Activated T-cell treated with anti-CD3 and anti-CD28 coated beads for 48 hours (primary cell): ENCODE measurements around the gene UGT1A4.
"Not testable (repeated sequence)": the region's sequence is repeated elsewhere in the genome, so short reads cannot be mapped to it uniquely, and the experiment has no call there.

Experiments
- DNase-seq: peaks from one replicate; pipeline ENCODE4 v3.0.0-alpha.2; 2020; ENCODE audit warnings: low read depth

The UGT1A4 gene

DNA sequence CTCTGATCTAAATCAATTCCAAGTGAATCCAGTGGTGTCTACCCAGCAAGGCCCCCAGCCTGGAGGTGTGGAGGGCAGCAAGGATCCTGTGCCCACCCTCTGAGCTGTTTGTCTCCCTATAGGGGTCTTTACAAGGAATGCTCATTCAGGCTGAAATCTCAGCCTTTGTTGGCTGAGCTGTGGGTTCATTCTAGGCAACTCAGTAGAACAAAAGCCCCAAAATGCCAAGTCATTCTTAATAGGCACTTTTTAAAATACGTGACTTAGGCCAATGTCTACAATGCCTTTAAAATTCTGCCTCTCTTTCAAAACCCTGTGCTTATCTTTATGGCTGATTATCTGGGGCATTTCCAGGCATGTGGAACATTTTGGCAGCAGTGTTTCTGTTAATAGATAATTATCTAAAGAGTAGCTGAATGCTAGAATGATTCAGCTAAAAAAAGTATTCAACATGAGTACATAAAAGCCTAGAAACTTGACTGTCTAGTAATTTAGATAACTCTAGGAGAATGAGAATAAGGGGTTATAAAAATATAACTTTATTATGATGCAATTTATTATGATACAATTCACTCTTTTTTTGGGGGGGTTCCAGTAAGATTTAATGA is 18.4 kb upstream of the UGT1A4 start:
- DNase-seq, result no peak

DNA sequence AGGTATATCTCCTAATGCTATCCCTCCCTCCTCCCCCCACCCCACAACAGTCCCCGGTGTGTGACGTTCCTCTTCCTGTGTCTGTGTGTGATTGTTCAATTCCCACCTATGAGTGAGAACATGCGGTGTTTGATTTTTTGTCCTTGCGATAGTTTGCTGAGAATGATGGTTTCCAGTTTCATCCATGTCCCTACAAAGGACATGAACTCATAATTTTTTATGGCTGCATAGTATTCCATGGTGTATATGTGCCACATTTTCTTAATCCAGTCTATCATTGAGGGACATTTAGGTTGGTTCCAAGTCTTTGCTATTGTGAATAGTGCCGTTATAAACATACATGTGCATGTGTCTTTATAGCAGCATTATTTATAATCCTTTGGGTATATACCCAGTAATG is 17.7 kb upstream of the UGT1A4 start:
- DNase-seq, result not testable (repeated sequence)

DNA sequence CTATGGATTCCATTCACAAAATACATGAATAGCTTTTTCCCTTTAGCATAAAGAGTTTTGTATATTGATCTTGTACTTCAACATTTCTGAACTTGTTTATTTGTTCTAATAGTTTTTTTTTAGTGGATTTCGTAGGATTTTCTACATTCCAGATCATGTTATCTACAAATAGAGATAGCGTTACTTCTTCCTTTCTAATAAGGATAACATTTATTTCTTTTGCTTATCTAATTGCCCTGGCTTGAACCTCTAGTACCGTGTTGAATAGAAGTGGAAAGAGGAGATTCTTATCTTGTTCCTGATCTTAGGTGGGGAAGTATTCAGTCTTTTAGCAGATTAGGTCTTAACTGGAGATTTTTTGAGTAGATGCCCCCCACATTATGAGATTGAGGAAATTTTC is 16.3 kb upstream of the UGT1A4 start:
- no peak for DNase-seq

DNA sequence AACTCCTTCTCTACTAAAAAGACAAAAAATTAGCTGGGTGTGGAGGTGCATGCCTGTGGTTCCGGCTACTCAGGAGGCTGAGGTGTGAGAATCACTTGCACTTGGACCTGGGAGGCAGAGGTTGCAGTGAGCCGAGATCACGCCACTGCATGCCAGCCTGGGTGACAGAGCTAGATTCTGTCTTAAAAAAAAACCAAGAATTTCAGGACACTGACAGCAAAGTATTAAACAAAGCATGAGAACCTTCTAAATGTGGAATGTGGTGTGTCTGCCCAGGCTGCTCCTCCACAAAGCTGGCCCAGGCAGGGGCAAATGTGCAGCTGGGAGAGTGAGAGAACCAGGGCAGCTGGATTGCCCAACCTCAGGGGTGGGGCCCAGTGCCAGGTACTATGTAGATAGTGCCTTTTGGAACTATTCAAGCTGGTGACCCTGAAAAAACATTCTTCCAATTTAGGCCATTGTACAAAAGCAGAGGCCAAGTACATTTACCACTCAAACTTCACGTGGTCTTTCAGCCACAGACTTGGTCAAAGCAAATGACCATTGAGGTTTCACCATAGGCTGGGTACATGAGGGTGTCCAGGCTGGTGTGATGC is 12.5 kb upstream of the UGT1A4 start:
- no peak for DNase-seq

DNA sequence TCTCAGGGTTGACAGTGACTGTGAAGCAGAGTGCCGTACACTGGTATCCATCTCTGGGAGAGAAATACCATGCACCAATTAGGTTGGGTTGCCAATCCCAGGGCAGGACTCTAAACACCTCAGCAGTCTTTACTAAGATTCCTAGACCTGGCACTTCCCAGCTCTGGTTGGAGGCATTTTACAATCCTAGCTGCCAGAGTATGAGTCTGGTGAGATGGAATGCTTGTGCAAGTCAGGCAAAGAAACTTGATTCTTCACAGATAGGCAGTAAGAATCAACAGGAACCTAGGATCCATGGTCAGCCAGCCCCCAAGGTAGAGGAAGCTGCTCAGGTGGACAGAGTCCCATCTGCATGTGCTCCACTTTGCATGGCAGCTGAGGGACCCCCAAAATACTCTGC is 11.8 kb upstream of the UGT1A4 start:
- DNase-seq, result no peak

DNA sequence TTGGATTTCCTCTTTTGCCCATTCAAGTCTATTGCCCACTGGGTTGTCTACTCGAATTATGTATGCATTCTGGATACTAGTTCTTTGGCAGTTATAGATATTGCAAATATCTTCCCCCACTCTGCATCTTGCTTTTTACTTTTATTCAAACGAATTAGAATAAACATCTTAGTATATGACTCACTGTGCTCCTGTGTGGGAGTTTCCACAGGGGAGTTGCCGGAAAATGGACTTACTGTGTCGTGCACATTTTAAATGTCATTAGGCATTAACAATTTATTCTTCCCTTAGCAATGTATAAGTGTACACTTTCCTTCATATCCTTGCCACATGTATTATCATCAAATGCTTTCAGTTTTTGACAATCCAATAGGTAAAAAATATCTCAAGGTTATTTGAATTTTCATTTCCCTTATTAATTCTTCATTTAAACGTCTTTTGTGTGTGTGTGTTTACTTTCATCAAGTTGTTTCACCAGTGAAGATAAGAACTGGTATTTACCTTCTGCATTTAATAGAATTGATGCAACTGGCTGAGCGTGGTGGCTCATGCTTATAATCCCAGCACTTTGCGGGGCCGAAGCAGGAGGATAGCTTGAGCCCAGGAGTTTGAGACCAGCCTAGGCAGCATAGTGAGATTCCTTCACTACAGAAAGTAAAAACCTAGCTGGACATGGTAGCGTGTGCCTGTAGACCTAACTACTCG is 10.4 kb upstream of the UGT1A4 start:
- no peak for DNase-seq

DNA sequence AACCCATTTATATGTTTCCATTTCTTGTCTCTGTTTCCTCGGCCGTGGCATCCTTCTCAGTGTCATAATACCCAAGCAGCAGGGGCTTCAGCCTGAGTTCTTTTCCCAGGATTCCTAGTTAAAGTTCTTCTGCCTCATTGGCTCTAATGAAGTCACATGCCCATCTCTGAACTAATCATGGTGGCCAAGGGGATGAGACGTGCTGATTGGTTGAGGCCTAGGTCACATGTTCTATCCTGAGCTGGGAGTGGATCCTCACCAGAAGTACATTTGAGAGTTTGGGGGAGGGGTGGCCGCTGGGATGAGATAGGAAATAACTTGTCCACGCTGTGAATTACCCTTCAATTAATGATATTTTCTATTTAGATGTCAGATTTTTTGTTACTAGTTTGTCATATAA is 9.6 kb upstream of the UGT1A4 start:
- no peak for DNase-seq

DNA sequence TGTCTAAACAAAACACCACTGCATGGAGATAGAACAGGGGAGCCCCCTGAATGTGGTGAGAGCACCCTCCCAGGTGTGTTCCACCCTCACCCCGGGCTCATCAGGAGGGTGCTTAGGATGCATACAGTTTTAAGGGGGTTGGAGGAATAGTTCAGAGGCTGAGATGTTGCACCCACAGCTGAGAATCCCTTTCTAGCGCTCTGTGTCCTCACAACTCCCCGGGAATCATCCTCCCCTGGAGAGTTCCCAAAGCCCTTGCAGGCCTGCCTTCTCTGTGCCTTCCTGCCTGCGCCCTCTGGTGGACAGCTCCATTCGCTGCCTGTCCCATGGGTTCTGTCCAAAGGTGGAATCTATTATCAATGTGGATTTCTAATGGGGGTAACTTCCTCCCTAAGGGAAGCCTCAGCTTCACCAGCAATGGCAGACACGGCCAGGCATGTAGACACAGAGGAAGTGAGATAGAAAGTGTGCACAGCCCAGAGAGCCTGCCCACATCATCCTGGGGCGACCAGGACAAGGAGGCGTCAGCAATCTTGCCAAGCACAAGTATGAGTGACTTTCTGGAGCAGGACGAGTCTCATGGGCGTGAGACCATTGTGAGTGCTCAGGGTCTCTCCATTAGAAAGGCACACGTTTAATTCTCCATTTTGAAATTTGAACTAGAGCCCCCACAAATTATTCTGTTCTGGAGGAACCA is 7.1 kb upstream of the UGT1A4 start:
- peak; percentile 58 for DNase-seq

DNA sequence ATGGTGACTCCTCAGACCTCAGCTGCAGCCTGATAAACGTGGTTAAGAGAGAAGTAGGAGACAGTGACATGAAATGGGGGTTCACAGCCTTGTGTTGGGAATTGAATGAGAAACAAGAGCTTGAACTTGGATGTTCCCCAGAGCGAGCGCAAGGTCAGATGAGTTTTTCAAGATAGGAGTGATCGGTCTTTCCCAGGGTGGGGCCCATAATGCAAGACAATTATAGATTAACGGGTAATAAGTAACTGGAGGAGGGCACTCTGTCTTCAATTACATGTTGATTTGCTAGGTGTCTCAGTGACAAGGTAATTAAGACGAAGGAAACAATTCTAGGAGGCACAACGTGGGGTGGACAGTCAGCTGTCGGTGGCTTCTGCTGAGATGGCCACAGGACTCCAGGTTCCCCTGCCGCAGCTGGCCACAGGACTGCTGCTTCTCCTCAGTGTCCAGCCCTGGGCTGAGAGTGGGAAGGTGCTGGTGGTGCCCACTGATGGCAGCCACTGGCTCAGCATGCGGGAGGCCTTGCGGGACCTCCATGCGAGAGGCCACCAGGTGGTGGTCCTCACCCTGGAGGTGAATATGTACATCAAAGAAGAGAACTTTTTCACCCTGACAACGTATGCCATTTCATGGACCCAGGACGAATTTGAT is 5.8 kb upstream of the UGT1A4 start, which contains the start of gene UGT1A5:
TSS of gene UGT1A5 (plus strand) at position 297 of the 651 bp plus-strand sequence. CDS start at position 382, 85 bp downstream.
- no peak for DNase-seq

DNA sequence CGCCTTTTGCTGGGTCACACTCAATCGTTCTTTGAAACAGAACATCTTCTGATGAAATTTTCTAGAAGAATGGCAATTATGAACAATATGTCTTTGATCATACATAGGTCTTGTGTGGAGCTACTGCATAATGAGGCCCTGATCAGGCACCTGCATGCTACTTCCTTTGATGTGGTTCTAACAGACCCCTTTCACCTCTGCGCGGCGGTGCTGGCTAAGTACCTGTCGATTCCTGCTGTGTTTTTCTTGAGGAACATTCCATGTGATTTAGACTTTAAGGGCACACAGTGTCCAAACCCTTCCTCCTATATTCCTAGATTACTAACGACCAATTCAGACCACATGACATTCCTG is 5.3 kb upstream of the UGT1A4 start:
- DNase-seq, result no peak

DNA sequence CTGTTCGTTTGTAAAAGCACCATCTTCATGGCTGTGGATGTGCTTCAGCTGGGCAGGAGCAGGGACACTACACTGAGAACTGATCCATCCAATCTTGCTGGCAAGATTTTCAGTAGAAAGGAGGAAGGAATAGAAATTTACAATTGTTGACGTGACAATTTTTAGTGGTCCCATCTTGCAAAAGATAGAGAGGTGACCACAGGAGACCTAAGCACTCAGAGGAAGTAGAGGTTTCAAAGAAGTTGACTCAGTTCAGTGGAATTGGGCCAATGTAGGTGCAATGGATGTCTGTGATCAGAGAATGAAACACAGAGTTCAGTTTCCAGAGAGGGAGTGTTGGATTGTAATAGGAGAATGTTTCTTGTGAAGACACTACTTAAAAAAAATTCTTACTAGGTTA is 4.4 kb upstream of the UGT1A4 start:
- DNase-seq, result no peak

DNA sequence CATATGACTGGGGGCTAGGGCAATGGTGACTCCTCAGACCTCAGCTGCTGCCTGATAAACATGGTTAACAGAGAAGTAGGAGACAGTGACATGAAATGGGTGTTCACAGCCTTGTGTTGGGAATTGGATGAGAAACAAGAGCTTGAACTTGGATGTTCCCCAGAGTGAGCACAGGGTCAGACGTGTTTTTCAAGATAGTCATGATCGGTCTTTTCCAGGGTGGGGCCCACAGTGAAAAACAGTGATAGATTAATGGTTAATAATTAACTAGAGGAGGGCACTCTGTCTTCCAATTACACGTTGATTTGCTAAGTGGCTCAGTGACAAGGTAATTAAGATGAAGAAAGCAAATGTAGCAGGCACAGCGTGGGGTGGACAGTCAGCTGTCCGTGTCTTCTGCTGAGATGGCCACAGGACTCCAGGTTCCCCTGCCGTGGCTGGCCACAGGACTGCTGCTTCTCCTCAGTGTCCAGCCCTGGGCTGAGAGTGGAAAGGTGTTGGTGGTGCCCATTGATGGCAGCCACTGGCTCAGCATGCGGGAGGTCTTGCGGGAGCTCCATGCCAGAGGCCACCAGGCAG is 10.3 kb downstream of the UGT1A4 start, which contains the start of gene UGT1A3:
TSS of gene UGT1A3 (plus strand) at position 320 of the 579 bp plus-strand sequence. CDS start at position 405, 85 bp downstream.
- no peak for DNase-seq

DNA sequence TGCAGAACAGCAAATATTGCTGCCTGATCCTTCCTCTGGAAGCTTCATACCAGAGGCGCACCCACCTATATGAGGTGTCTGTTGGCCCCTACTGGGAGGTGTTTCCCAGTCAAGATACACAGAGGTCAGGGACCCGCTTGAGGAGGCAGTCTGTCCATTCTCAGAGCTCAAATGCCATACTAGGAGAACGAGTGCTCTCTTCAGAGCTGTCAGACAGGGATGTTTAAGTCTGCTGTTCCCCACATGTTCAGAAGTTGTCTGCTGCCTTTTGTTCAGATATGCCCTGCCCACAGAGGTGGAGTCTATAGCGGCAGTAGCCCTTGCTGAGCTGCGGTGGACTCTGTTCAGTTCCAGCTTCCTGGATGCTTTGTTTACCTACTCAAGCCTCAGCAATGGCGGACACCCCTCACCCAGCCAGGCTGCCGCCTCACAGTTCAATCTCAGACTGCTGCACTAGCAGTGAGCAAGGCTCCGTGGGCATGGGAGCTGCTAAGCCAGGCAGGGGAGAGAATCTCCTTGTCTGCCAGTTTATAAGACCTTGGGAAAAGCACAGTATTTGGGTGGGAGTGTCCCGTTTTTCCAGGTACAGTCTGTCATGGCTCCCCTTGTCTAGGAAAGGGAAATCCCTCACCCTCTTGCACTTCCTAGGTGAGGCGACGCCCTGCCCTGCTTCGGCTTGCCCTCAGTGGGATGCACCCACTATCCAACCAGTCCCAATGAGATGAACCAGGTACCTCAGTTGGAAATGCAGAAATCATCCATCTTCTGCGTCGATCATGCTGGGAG is 18.5 kb downstream of the UGT1A4 start:
- not testable (repeated sequence) for DNase-seq

DNA sequence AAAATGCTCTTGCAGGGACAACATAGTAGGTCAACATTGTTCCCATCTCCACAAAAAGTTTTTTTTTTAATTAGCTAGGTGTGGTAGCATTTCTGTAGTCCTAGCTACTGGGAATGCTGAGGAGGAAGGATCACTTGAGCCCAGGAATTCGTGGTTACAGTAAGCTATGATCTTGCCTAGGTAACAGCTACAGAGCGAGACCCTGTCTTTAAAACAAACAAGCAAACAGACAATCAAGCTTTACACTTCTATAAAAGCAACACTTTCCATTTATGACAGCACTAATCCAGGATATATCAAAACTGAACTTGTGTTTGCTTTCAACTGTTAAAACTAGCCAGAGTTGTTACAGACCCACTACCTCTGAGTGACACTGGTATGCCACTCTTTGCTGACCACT is 22.3 kb downstream of the UGT1A4 start:
- DNase-seq, result no peak

DNA sequence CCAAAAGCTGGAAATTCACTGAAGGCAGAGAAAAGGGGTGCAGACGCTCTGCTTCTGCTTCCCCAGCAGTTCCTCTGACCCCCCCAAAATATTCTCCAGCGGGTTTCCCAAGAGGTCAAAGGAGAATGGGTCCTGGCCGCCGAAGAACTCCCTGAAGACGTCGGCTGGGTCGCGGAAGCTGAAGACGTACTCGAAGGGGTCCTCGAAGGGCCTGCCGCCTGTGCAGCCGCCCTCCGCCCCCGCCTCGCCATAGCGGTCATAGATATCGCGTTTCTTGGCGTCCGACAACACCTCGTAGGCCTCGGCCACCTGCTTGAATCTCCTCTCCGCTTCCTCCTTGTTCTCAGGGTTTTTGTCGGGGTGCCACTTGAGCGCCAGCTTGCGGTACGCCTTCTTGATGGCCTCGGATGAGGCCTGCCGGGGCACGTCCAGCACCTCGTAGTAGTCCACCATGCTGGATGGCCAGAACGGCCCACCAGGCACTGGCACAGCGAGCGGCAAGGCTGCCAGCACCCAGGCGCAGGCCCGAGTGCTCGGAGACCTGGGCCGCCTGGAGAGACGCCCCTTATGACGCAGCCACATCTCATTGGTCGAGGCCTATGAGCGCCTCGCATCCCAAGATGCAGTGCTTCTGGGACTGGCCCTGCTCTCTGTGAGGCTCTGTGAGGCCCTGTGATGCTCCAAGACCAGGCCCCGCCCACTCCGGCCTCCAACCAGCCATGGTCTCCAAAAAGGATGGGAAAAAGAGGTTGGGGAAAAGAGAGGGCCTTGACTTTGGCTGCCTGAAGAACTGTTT is 25.1 kb downstream of the UGT1A4 start:
- DNase-seq, result no peak

DNA sequence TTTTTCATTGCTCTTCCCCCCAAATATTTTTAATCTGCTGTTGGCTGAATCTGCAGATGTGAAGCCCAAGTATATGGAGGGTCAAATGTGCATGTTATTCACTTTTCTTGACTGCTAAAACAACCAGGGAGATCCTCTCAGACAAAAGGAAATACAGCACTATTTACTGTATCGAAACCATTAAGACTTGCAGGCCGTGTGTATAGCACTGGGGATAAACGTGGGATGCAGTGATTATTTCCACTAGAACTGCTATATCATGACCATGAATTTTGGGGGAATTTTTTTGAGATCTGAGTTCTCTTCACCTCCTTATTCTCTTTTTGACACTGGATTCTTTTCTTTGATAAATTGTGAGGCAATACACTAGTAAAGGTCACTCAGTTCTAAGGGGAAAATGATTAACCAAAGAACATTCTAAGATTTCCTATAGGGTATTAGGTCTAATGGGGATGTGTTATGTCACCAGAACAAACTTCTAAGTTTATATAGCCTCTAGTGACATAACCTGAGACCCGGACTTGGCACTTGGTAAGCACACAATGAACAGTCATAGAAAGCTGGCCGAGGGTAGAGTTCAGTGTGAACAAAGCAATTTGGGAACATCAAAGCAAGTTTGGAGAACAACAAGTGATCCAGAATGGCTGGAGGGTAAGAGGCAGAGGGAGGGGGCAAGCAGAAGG is 26.7 kb downstream of the UGT1A4 start:
- no peak for DNase-seq

DNA sequence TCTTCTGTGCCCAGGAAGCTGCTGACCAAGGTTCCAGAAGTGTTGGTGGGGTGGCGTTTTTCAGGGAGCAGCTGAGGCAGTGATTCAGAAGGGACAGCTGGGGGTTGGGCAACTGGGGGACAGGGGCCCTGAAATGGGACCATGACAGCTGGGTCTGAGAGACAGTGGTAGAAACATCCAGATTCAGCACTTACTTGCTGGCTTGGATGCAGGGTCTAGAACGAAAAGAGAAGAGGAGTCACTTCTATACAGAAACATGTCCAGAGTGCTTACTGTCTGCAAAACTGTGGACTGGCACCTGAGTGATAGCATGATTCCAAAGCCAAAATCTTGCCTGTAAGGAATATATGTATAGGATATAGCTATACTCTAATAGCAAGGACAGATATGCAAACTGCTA is 27.3 kb downstream of the UGT1A4 start:
- DNase-seq, result not testable (repeated sequence)

DNA sequence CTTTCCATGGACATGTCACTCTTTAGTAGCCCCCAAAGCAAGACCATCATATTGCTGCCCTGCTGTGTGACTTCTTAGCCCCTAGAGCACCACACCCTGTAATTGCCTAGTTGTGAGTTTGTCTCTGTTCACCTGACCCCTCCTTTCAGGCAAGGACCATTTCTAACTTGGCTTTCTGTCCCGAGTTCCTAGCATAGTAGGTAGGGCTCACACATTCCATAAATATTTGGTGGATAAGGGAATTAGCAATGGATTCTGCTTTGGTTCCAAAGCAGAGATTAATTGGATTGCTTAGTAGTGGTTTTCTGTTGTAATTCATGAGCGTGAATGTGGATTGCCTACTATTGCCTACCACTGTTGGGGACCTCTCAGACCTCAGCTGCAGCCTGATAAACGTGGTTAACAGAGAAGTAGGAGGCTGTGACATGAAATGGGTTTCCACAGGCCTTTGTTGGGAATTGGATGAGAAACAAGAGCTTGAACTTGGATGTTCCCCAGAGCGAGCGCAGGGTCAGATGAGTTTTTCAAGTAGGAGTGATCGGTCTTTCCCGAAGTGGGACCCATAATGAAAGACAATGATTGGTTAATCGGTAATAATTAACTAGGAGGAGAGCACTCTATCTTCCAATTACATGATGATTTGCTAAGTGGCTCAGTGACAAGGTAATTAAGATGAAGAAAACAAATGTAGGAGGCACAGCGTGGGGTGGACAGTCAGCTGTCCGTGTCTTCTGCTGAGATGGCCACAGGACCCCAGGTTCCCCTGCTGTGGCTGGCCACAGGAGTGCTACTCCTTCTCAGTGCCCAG is 28.1 kb downstream of the UGT1A4 start:
- no peak for DNase-seq

DNA sequence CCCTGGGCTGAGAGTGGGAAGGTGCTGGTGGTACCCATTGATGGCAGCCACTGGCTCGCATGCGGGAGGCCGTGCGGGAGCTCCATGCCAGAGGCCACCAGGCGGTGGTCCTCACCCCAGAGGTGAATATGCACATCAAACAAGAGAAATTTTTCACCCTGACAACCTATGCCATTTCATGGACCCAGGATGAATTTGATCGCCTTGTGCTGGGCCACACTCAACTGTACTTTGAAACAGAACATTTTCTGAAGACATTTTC is 28.7 kb downstream of the UGT1A4 start:
- DNase-seq, result no peak
